ENCODE measurements around the gene NKX2-1. TPM values are rescaled to one million over a fixed set of nuclear protein-coding genes. Genes with fewer than 3 reads are reported as not detected.
"Not testable (repeated sequence)": the region's sequence is repeated elsewhere in the genome, so short reads cannot be mapped to it uniquely, and the experiment has no call there.

NKX2-1 gene
- polyA plus RNA-seq, 1 experiment: not detected

DNA sequence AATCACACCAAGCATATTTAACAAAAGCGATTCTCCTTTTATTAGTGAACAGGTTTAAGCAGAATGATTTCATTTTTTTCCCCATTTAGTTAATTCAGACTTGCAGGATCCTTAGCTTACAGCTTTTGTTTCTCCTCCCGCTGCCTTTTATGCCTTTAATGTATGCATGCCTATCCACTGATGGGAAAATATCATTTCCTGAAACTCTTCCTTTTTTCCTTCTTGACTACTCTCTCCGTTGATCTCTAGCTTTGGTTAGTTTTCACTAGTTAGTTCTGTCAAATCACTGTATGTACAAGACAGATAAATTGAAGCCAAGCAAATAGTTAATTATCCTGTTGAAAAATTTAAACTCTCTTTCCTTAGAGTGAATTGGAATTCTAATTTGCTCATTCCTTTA is 26.3 kb downstream of the NKX2-1 start:
- CTCF ChIA-PET: no interaction called here

DNA sequence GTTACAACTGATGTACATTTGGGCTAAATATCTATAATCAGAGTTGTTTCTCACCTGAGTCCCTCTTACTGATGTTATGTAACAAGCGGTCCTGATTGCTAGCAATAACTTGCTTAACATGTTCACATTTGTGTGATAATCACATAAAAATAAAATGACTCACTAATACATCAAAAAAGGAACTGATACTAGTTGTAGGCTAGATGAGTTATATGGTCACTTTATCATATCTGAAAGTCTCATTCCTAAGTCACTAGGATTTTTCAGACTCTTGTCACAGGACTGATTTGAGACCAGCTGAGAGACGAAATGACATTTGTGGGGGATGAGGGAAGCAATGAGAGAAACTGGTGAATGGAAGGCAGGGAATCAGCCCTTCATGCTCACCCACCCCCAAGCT is 34.3 kb downstream of the NKX2-1 start:
- CTCF ChIA-PET: no interaction called here
- POLR2A ChIA-PET: no interaction called here

More for the DNA sequence above, 26.3 kb downstream of the NKX2-1 start:
- POLR2A ChIA-PET: no interaction called here
- DNase-seq (ENCODE audit: low read depth): no peak
- H3K27me3 ChIP-seq (ENCODE audit: control insufficient read depth, insufficient read depth, low read length): no peaks in the 10 kb centered on the region; the same call in 1 of the 2 replicates
- no peak overlapping the region for H3K4me3 ChIP-seq (ENCODE audit: low read depth, low read length)
- TF ChIP-seq, protein P1, sequence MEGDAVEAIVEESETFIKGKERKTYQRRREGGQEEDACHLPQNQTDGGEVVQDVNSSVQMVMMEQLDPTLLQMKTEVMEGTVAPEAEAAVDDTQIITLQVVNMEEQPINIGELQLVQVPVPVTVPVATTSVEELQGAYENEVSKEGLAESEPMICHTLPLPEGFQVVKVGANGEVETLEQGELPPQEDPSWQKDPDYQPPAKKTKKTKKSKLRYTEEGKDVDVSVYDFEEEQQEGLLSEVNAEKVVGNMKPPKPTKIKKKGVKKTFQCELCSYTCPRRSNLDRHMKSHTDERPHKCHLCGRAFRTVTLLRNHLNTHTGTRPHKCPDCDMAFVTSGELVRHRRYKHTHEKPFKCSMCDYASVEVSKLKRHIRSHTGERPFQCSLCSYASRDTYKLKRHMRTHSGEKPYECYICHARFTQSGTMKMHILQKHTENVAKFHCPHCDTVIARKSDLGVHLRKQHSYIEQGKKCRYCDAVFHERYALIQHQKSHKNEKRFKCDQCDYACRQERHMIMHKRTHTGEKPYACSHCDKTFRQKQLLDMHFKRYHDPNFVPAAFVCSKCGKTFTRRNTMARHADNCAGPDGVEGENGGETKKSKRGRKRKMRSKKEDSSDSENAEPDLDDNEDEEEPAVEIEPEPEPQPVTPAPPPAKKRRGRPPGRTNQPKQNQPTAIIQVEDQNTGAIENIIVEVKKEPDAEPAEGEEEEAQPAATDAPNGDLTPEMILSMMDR (IDR thresholded peaks at IDR 0.05; ENCODE audit: insufficient read depth, low read depth, low read length): no peak
- H3K36me3 ChIP-seq (ENCODE audit: control insufficient read depth, insufficient read depth, low read length): no peaks in the 10 kb centered on the region

DNA sequence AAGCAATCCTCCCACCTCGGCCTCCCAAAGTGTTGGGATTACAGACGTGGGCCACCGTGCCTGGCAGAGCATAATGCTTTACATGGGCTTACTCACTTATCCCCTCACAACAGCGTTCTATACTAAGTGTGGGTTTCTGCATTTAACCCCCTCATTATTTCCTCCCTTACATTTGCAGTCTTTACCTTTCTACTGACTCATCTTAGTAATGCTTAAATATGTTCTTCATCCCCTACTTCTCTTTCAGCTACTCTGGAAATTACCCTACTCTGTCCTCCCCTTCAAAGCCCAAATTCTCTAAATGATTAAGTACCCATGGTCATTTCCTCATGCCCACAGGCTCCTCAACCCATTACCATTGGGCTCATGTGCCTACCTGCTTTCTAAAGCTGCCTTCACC is 40.7 kb downstream of the NKX2-1 start:
- no peak for DNase-seq (ENCODE audit: low read depth)
- Histone ChIP-seq H3K27me3 (ENCODE audit: control insufficient read depth, insufficient read depth, low read length) (no peaks in the 10 kb centered on the region), H3K36me3 (ENCODE audit: control insufficient read depth, insufficient read depth, low read length) (no peaks in the 10 kb centered on the region), H3K4me3 (ENCODE audit: low read depth, low read length) (no peak overlapping the region)
- ChIA-PET POLR2A (no interaction called here), CTCF (no interaction called here)
- TF ChIP-seq, protein P1 (IDR thresholded peaks at IDR 0.05; ENCODE audit: insufficient read depth, low read depth, low read length): no peak

More for the DNA sequence above, 34.3 kb downstream of the NKX2-1 start:
- H3K27me3 ChIP-seq (ENCODE audit: control insufficient read depth, insufficient read depth, low read length): no peaks in the 10 kb centered on the region
- no peaks in the 10 kb centered on the region for H3K36me3 ChIP-seq (ENCODE audit: control insufficient read depth, insufficient read depth, low read length)
- no peak for DNase-seq (ENCODE audit: low read depth)
- H3K4me3 ChIP-seq (ENCODE audit: low read depth, low read length): no peak overlapping the region
- TF ChIP-seq, protein P1 (IDR thresholded peaks at IDR 0.05; ENCODE audit: insufficient read depth, low read depth, low read length): no peak

DNA sequence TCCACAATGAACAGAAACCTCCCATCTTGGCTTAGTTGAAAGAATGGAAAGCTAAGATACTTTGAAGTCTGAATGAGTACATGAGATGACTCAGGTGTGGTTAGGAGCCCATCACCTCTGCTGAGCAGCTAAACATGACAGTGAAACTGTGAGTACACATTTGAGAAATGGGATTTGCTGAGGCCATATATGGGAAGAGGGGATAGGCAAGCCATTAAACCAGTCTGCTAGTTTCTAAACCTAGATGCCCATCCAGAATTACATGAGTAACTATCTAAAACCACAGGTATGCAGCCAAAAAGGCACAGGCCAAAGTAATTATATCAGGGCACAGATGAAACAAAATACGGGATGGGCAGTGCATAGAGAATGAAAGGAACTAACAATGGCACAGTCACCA is 41.2 kb downstream of the NKX2-1 start:
- no peak overlapping the region for H3K4me3 ChIP-seq (ENCODE audit: low read depth, low read length)
- ChIA-PET POLR2A (no interaction called here), CTCF (no interaction called here)
- DNase-seq (ENCODE audit: low read depth): no peak
- TF ChIP-seq, protein P1 (IDR thresholded peaks at IDR 0.05; ENCODE audit: insufficient read depth, low read depth, low read length): no peak
- H3K27me3 ChIP-seq (ENCODE audit: control insufficient read depth, insufficient read depth, low read length): no peaks in the 10 kb centered on the region
- H3K36me3 ChIP-seq (ENCODE audit: control insufficient read depth, insufficient read depth, low read length): no peaks in the 10 kb centered on the region

DNA sequence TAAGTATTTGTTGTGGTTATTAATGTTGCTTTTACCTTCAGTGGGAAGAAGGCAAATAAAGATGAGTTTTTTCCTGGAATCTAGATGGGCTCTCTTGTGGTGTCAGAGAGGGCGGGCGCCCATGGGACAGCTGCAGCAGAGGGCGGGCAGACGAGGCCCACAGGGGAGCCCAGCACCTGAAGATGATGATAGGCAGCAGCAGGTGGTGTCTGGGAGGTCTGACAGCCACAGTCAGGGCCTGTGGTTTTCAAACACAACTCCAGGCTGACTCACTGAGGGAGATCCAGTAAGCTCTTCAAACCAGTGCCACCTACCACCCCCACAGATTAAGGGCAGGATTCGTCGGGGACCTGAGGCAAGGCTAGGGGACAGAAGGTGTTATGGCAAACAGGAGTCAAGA is 42.8 kb downstream of the NKX2-1 start:
- POLR2A ChIA-PET: no interaction called here
- TF ChIP-seq, protein P1 (IDR thresholded peaks at IDR 0.05; ENCODE audit: insufficient read depth, low read depth, low read length): no peak
- DNase-seq (ENCODE audit: low read depth): no peak
- no peaks in the 10 kb centered on the region for H3K27me3 ChIP-seq (ENCODE audit: control insufficient read depth, insufficient read depth, low read length)
- no peaks in the 10 kb centered on the region for H3K36me3 ChIP-seq (ENCODE audit: control insufficient read depth, insufficient read depth, low read length)
- CTCF ChIA-PET: no interaction called here
- no peak overlapping the region for H3K4me3 ChIP-seq (ENCODE audit: low read depth, low read length)

DNA sequence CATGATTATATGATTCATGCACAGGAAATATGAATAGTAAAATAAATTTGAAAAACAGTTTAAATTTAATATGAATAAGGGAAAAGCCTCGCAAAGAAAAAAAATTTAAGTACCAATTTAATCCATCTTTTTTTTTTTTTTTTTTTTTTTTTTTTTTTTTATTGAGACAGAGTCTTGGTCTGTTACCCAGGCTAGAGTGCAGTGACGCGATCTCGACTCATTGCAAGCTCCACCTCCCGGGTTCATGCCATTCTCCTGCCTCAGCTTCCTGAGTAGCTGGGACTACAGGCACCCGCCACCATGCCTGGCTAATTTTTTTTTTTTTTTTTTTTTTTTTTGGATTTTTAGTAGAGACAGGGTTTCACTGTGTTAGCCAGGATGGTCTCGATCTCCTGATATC is 44.0 kb downstream of the NKX2-1 start:
- DNase-seq (ENCODE audit: low read depth); H3K27me3 ChIP-seq (ENCODE audit: control insufficient read depth, insufficient read depth, low read length); H3K4me3 ChIP-seq (ENCODE audit: low read depth, low read length); H3K36me3 ChIP-seq (ENCODE audit: control insufficient read depth, insufficient read depth, low read length); POLR2A ChIA-PET; CTCF ChIA-PET: not testable (repeated sequence)
